Endothelial cell of umbilical vein (primary cell): ENCODE results near the gene CCDC136. TPM values are rescaled to one million over a fixed set of nuclear protein-coding genes. Genes with fewer than 3 reads are reported as not detected.
A peak's percentile ranks its signal among the peaks of the same experiment; 100 is the strongest.

ENCODE experiments used
- BruUV-seq: library from RNA; stranded (reverse); fragments of 400-500 nt; replicated peaks from 2 replicates; lab custom pipeline; 2021; lab: Mats Ljungman, UMichigan
- CTCF ChIA-PET: fragments of 300-600, 350-600 bp; sonication (Branson Sonifier 250); formaldehyde crosslinking; loops from one replicate; lab custom pipeline; 2021; ENCODE audit warnings: antibody characterized with exemption, inconsistent platforms; lab: Charles Lee
- POLR2A ChIA-PET: fragments of 300-600, 350-600 bp; sonication (Branson Sonifier 250); formaldehyde crosslinking; loops from one replicate; lab custom pipeline; 2021; ENCODE audit warnings: antibody characterized with exemption, inconsistent platforms; lab: Charles Lee
- DNase-seq: peaks from one replicate; pipeline ENCODE4 v3.0.0-alpha.2; 2011; ENCODE audit warnings: low read depth, low spot score
- FAIRE-seq: peaks from 2 replicates; lab custom pipeline; 2011; peaks lifted over from hg19 to GRCh38; lab: Jason Lieb, UNC
- H2AFZ ChIP-seq: 2 replicates; pipeline ENCODE4 v1.6.0; 2012; ENCODE audit warnings: low read depth, low read length, control low read depth, inconsistent platforms
- H3K27ac ChIP-seq: 2 replicates; pipeline ENCODE4 v1.5.1; 2011; ENCODE audit warnings: low read depth, mild to moderate bottlenecking, control low read depth, low read length, moderate library complexity; ENCODE audit not compliant: insufficient read depth
- H3K27me3 ChIP-seq, 2 experiments: 2 replicates each; pipeline versions ENCODE4 v1.6.0 to v1.6.1; 2011; ENCODE audit warnings: low read length in 2 of 2, mixed read lengths in 1 of 2; ENCODE audit not compliant: control insufficient read depth in 2 of 2, insufficient read depth in 2 of 2
- H3K36me3 ChIP-seq, 2 experiments: 2 replicates in 1 of 2; 3 replicates in 1 of 2; pipeline ENCODE4 v1.5.1; 2011; ENCODE audit warnings: low read length in 2 of 2, mild to moderate bottlenecking in 1 of 2, moderate library complexity in 1 of 2; ENCODE audit not compliant: control insufficient read depth in 2 of 2, insufficient read depth in 2 of 2; ENCODE audit errors: extremely low read depth in 1 of 2
- H3K4me1 ChIP-seq: 3 replicates; pipeline ENCODE4 v1.5.1; 2011; ENCODE audit warnings: mild to moderate bottlenecking, low read length; ENCODE audit not compliant: control insufficient read depth, insufficient read depth; ENCODE audit errors: extremely low read depth
- H3K4me2 ChIP-seq: 2 replicates; pipeline ENCODE4 v1.6.1; 2011; ENCODE audit warnings: low read length, control low read depth, mixed read lengths; ENCODE audit not compliant: insufficient read depth
- H3K4me3 ChIP-seq, 3 experiments: fragments of 200-600 bp in 1 of 3; sonication (generic), shearing (Covaris generic) in 1 of 3; replicated peaks in 1 of 3; 2 replicates each; pipeline ENCODE4 v1.5.1; 2011 to 2016; ENCODE audit warnings: control low read depth in 3 of 3, low read length in 3 of 3, mild to moderate bottlenecking in 2 of 3, inconsistent platforms in 1 of 3, low read depth in 1 of 3, moderate library complexity in 1 of 3; ENCODE audit not compliant: insufficient read depth in 1 of 3
- H3K79me2 ChIP-seq: 2 replicates; pipeline ENCODE4 v1.6.0; 2012; ENCODE audit warnings: low read length, inconsistent platforms; ENCODE audit not compliant: control insufficient read depth, insufficient read depth
- H3K9ac ChIP-seq: replicated peaks from 2 replicates; pipeline ENCODE3; 2011; ENCODE audit warnings: low read length, control low read depth; ENCODE audit not compliant: insufficient read depth; ENCODE audit errors: extremely low read depth
- H3K9me1 ChIP-seq: replicated peaks from 3 replicates; pipeline ENCODE4 v1.6.0; 2011; ENCODE audit warnings: mild to moderate bottlenecking, low read length; ENCODE audit not compliant: control insufficient read depth, insufficient read depth; ENCODE audit errors: extremely low read depth
- H3K9me3 ChIP-seq: replicated peaks from 2 replicates; pipeline ENCODE4 v1.5.1; 2012; ENCODE audit warnings: low read length, inconsistent platforms; ENCODE audit not compliant: control insufficient read depth, insufficient read depth
- H4K20me1 ChIP-seq: replicated peaks from 2 replicates; pipeline ENCODE3; 2011; ENCODE audit warnings: mild to moderate bottlenecking, low read length; ENCODE audit not compliant: control insufficient read depth, insufficient read depth; ENCODE audit errors: extremely low read depth
- EZH2 ChIP-seq: IDR thresholded peaks from 2 replicates; pipeline ENCODE4 v1.6.1; 2012; ENCODE audit warnings: borderline replicate concordance, low read depth, mild to moderate bottlenecking, moderate library complexity, low read length, inconsistent platforms; ENCODE audit not compliant: severe bottlenecking
- FOS ChIP-seq: IDR thresholded peaks from 2 replicates; pipeline ENCODE4 v1.6.1; 2011; ENCODE audit warnings: mild to moderate bottlenecking, low read length, moderate library complexity, borderline replicate concordance; ENCODE audit not compliant: insufficient read depth
- GATA2 ChIP-seq: IDR thresholded peaks from 2 replicates; pipeline ENCODE4 v1.7.0; 2011; ENCODE audit warnings: low read depth, mild to moderate bottlenecking, moderate library complexity, mixed read lengths, low read length; ENCODE audit not compliant: insufficient read length, insufficient read depth
- JUN ChIP-seq: IDR thresholded peaks from 2 replicates; pipeline ENCODE4 v1.6.1; 2011; ENCODE audit warnings: borderline replicate concordance, low read depth; ENCODE audit not compliant: insufficient read length, insufficient read depth
- MYC ChIP-seq: IDR thresholded peaks from one replicate; pipeline ENCODE4 v1.6.1; 2011; ENCODE audit warnings: mild to moderate bottlenecking, low read depth, low read length
- POLR2A ChIP-seq: IDR thresholded peaks from 2 replicates; pipeline ENCODE4 v1.6.1; 2012; ENCODE audit warnings: low read depth, mild to moderate bottlenecking, control low read depth, low read length
- POLR2AphosphoS5 ChIP-seq: IDR thresholded peaks from 2 replicates; pipeline ENCODE4 v1.6.1; 2012; ENCODE audit warnings: low read depth, mild to moderate bottlenecking, control low read depth, low read length, moderate library complexity; ENCODE audit not compliant: insufficient read depth
- dilution Hi-C: fragments of 300-500 bp; cut with MboI; formaldehyde crosslinking; loops from one replicate; pipeline ENCODE4 v1.15.0; 2019; ENCODE audit warnings: low sequenced_read_pairs; ENCODE audit not compliant: extremely low pct_ligation_motif_present
- intact Hi-C: fragments of 100-400 bp; cut with micrococcal nuclease; formaldehyde crosslinking; loops from one replicate; pipeline ENCODE4 v1.10.0; 2022
- polyA plus RNA-seq, 4 experiments: library from polyadenylated mRNA; depleted of rRNA in 3 of 4; stranded (reverse) in 3 of 4; unstranded in 1 of 4; fragments of >200 nt; gene quantifications; 2 replicates each; pipeline versions ENCODE4 v1.2.1 to v1.2.3, GENCODE V29; 2011 to 2012; ENCODE audit warnings: missing spikeins in 1 of 4
- total RNA-seq: library from RNA; stranded (reverse); gene quantifications from 2 replicates; pipeline ENCODE4 v1.2.3, GENCODE V29; 2021
- TF ChIP-seq, protein P1 (sequence below): IDR thresholded peaks from 2 replicates; pipeline ENCODE4 v1.6.1; 2011; ENCODE audit not compliant: insufficient read depth, insufficient read length
- TF ChIP-seq, protein P2 (sequence below), 2 donors: IDR thresholded peaks; 1 replicate in 1 of 2; 2 replicates in 1 of 2; pipeline ENCODE4 v1.5.1; 2011; ENCODE audit warnings: low read length in 2 of 2, mild to moderate bottlenecking in 2 of 2, moderate library complexity in 2 of 2, control low read depth in 1 of 2, inconsistent platforms in 1 of 2, low read depth in 1 of 2; ENCODE audit not compliant: insufficient read depth in 1 of 2; ENCODE audit errors: extremely low read depth in 1 of 2

CCDC136 gene
- total and polyA plus RNA-seq, 2 donors (not counting 3 experiments of a cell fraction or from before 2014, with no cell fraction given) = 1.8 to 3.3 TPM

DNA sequence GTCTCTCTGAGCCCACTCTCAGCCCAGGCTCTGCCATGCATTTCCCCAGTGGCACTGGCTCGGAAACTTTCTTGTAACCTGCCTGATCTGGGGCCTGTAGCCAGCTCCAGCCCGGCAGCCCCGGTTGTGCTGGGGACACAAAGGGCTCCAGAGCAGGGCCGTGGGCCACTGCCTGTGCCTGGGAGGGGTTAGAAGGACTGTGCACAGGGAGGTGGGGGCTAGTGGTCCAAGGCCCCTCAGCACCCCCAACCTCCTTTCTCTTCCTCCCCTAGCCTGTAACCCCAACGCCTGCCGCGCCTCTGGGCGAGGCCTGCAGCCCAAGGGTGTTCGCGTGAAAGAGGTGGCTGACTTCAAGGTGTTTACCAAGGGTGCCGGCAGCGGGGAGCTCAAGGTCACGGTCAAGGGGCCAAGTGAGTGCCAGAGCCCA lies 48.0 kb downstream of the CCDC136 start:
- Histone ChIP-seq H3K4me2 (no peak overlapping the region), H2AFZ (no peak overlapping the region), H3K9me1 (no peaks in the 10 kb centered on the region), H3K79me2 (peaks cover under 1% of the 10 kb centered on the region), H3K27me3 (no peaks in the 10 kb centered on the region), H3K4me1 (no peaks in the 10 kb centered on the region), H4K20me1 (no peaks in the 10 kb centered on the region), H3K4me3 (no peak overlapping the region), H3K9me3 (no peaks in the 10 kb centered on the region), H3K27ac (no peak overlapping the region), H3K9ac (no peak overlapping the region), H3K36me3 (peaks cover 11 to 78% of the 10 kb centered on the region in 2 experiments)
- no peak for FAIRE-seq
- POLR2A ChIA-PET = no interaction called here
- intact Hi-C loops (no loop called here), dilution Hi-C loops (no loop called here)
- no peak for DNase-seq
- CTCF ChIA-PET = no interaction called here
- no TSS peak for BruUV-seq
- no peak for TF ChIP-seq FOS
- TF ChIP-seq EZH2 = no peak
- no peak for TF ChIP-seq JUN

DNA sequence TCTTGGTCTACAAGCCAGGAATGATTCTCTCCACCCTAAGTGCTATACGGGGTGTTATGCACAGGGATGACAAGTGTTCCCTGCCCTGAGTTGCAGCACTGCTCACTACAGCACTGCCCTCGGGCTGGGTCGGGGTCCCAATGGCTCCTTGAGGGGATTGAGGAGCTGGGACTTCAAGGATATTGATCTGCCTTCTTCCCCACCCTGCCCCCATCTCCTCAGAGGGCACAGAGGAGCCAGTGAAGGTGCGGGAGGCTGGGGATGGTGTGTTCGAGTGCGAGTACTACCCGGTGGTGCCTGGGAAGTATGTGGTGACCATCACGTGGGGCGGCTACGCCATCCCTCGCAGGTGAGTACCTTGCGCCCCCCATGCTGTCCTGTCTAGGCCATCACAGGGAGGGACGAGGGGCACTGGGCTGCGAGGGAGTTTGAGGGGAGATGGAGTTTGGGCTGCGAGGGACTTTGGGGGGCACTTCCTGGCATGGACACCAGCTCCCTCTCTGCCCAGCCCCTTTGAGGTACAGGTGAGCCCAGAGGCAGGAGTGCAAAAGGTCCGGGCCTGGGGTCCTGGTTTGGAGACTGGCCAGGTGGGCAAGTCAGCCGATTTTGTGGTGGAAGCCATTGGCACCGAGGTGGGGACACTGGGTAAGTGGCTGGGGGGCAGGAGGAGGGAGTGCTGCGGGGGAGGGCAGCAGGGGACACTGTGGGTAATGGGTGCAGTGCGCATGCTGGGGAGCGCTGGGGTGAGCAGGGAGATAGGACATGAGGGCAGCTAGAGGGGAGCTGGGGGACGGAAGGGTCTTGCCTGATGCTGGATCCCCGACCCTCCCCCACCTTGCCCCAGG lies 48.8 kb downstream of the CCDC136 start:
- H3K79me2 ChIP-seq = no peaks in the 10 kb centered on the region
- H3K4me3 ChIP-seq = no peak overlapping the region
- H3K27ac ChIP-seq = no peak overlapping the region
- H2AFZ ChIP-seq = no peak overlapping the region
- BruUV-seq = TSS peak; percentile 0
- no peaks in the 10 kb centered on the region for H4K20me1 ChIP-seq
- peaks cover 11 to 79% of the 10 kb centered on the region in 2 experiments for H3K36me3 ChIP-seq
- TF ChIP-seq JUN (no peak), POLR2A (no peak), FOS (no peak), GATA2 (no peak), EZH2 (no peak), POLR2AphosphoS5 (no peak), MYC (no peak)
- TF ChIP-seq, protein P1, sequence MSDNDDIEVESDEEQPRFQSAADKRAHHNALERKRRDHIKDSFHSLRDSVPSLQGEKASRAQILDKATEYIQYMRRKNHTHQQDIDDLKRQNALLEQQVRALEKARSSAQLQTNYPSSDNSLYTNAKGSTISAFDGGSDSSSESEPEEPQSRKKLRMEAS = no peak
- TF ChIP-seq, protein P2, sequence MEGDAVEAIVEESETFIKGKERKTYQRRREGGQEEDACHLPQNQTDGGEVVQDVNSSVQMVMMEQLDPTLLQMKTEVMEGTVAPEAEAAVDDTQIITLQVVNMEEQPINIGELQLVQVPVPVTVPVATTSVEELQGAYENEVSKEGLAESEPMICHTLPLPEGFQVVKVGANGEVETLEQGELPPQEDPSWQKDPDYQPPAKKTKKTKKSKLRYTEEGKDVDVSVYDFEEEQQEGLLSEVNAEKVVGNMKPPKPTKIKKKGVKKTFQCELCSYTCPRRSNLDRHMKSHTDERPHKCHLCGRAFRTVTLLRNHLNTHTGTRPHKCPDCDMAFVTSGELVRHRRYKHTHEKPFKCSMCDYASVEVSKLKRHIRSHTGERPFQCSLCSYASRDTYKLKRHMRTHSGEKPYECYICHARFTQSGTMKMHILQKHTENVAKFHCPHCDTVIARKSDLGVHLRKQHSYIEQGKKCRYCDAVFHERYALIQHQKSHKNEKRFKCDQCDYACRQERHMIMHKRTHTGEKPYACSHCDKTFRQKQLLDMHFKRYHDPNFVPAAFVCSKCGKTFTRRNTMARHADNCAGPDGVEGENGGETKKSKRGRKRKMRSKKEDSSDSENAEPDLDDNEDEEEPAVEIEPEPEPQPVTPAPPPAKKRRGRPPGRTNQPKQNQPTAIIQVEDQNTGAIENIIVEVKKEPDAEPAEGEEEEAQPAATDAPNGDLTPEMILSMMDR (IDR thresholded peaks at IDR 0.05; ENCODE audit: extremely low read depth in 1 of 2, insufficient read depth in 1 of 2, low read depth in 1 of 2, low read length in 2 of 2) = no peak
- H3K9me1 ChIP-seq = no peaks in the 10 kb centered on the region
- intact Hi-C loops = no loop called here
- DNase-seq = no peak
- FAIRE-seq = no peak
- H3K4me2 ChIP-seq = no peak overlapping the region
- ChIA-PET CTCF (interaction anchor here (0.7 kb wide), 2 partner anchors 11 to 23 kb away, joined by 3 read pairs; no protein-coding TSS in a partner anchor), POLR2A (no interaction called here)
- H3K9me3 ChIP-seq = no peaks in the 10 kb centered on the region
- no peaks in the 10 kb centered on the region for H3K4me1 ChIP-seq
- H3K9ac ChIP-seq = no peak overlapping the region
- dilution Hi-C loops = no loop called here
- no peaks in the 10 kb centered on the region for H3K27me3 ChIP-seq
